ENCODE measurements around the gene PMM2.

The PMM2 gene

GRCh38 chr16:8888951-8889892 is 91.6 kb downstream of the PMM2 start:
- no peak for DNase-seq

GRCh38 chr16:8889893-8890548 is 92.4 kb downstream of the PMM2 start:
- no peak for DNase-seq

GRCh38 chr16:8890549-8890921 is 92.9 kb downstream of the PMM2 start:
- DNase-seq: no peak

- DNase-seq: no peak
Measured at GRCh38 chr16:8892101-8892575, 94.5 kb downstream of the PMM2 start.

- DNase-seq: no peak
Measured at GRCh38 chr16:8893426-8893825, 95.8 kb downstream of the PMM2 start.

GRCh38 chr16:8893976-8894690 is 96.5 kb downstream of the PMM2 start:
- no peak for DNase-seq

- no peak for DNase-seq
Measured at GRCh38 chr16:8894736-8895334, 97.2 kb downstream of the PMM2 start.

- no peak for DNase-seq
Measured at GRCh38 chr16:8898660-8899318, 101.2 kb downstream of the PMM2 start.
